HT-29 (cell line): ENCODE results near the gene CORO6. TPM values are rescaled to one million over a fixed set of nuclear protein-coding genes. Genes with fewer than 3 reads are reported as not detected.

ENCODE experiments used
- DNase-seq: peaks from one replicate; pipeline ENCODE4 v3.0.0-alpha.2; 2015; ENCODE audit warnings: low spot score
- total RNA-seq: library from RNA; depleted of rRNA; stranded (reverse); fragments of >200 nt; shearing (Covaris generic); gene quantifications from 2 replicates; pipeline ENCODE4 v1.2.3, GENCODE V29; 2014

CORO6 gene
- total RNA-seq, 1 experiment from 2014 or later = 0.25 TPM

DNA sequence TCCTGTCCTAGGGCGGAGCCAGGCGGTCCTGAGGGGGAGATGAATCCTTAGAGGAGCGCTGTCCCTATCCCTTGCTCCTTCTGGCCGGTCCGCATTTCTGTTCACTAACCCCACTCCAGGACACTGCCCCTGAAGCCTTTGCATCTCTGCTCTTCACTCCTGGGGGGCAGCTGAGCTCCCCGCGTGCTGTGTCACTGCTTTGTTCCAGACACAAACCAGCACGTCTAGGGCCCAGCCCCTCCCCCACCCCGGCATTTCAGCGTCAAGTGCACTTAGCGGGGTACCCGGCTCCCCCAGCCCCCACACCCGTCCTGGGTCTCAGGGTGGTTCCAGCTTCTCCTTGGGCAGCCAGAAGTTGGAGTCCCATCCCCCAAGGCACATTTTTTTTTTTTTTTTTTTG is 8.9 kb downstream of the CORO6 start:
- DNase-seq = no peak

- no peak for DNase-seq
These were observed 9.3 kb downstream of the CORO6 start for GRCh38 chr17:29613352-29613837.

GRCh38 chr17:29612404-29613280 is 10.1 kb downstream of the CORO6 start:
- no peak for DNase-seq

GRCh38 chr17:29612094-29612403 is 10.7 kb downstream of the CORO6 start:
- DNase-seq = no peak

GRCh38 chr17:29611351-29612093 is 11.2 kb downstream of the CORO6 start:
- DNase-seq = no peak

GRCh38 chr17:29610395-29610794 is 12.3 kb downstream of the CORO6 start:
- DNase-seq = no peak

DNA sequence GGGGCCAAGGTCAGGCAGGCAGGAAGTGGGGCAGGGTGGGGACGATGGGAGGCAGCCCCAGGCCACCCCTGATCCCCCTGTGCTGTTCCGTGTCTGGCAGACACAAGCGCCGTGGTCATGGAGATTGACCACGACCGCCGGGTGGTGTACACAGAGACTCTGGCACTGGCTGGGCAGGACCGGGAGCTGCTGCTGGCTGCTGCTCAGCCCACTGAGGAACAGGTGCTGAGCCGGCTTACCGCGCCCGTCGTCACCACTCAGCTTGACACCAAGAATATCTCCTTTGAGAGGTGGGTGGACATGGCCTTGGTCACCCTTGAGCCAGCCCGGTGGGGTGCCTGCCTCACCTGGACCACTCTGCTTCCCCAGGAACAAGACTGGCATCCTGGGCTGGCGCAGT is 13.7 kb downstream of the CORO6 start:
- DNase-seq = no peak

GRCh38 chr17:29607557-29608195 is 15.0 kb downstream of the CORO6 start:
- no peak for DNase-seq

DNA sequence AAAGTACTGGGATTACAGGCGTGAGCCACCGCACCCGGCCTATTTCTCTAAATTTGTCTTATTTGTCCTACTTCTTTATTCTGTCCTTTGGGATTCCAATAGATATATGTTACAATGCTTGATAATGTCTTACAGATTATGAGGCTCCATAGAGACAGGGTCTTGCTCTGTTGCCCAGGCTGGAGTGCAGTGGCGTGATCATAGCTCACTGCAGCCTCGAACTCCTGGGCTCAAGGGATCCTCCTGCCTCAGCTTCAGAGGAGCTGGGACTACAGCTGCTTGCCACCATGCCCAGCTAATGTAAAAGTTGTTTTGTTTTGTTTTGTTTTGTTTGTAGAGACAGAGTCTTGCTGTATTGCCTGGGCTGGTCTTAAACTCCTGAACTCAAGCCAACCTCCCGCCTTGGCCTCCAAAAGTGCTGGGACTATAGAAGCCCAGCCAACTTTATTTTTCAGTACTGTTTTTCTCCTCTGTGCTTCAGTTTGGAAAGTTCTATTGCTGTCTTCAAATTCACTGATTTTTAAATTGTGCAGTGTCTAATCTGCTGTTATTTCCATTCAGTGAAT is 19.5 kb downstream of the CORO6 start:
- DNase-seq = no peak

- no peak for DNase-seq
These were observed 25.1 kb downstream of the CORO6 start for GRCh38 chr17:29597361-29598172.

DNA sequence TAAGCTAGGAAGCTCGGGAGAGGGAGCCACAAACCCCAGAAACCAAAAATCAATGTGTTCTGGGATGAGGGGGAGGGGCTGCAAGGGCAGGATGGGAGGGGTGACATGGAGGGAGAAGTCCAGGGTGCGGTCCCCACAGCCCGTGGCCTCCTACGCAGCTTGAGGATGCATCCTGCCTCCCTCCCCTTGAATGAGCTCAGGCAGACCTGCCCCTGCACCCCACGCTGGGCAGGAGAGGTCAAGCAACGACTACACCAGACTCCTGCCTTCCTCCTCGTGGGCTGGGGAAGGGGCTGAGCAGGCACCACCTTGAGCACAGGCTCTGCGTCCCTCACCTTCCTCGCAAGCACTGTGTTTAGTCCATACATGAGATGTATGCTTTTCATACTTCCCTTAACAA is 25.9 kb downstream of the CORO6 start:
- DNase-seq = no peak

GRCh38 chr17:29595943-29596774 is 26.6 kb downstream of the CORO6 start:
- no peak for DNase-seq

DNA sequence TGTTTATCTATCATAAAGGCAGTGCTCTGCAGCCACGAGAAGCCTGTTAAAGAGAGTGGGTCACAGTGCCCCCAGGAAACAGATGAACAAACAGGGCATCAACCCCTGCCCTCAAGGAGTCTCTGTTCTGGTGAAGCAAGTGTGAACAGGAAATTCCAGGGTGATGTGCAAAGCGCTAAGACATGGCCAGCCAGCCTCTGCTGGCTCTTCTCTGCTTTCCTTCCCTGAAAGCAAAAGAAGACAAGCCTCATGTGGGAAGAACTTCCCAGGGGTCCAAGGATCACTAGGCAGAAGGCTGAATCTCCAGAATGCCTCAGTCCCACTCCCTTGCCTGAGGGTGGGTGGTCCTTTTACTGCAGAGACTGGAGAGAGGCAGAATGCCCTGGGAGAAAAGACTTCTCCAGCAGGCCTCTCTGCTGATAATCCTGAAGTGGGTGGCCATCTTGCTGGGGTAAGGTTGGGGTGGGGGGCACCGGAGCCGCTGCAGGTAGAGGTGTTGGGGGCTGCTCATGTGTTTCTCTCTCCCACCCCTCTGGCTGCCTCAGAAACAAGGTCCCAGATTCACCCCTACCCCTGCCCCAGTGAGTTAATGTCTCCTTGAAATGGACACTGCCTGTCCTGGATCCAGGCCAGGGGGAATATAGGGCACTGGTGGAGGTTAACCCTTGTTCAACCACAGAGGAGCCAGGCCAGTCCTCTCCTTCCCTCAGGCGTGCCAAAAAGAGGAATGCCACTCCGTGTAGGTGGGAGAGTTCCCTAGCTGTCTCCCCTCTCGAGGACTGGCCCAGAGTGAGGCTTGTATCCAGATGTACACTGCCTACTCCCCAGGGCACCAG is 27.4 kb downstream of the CORO6 start:
- no peak for DNase-seq

DNA sequence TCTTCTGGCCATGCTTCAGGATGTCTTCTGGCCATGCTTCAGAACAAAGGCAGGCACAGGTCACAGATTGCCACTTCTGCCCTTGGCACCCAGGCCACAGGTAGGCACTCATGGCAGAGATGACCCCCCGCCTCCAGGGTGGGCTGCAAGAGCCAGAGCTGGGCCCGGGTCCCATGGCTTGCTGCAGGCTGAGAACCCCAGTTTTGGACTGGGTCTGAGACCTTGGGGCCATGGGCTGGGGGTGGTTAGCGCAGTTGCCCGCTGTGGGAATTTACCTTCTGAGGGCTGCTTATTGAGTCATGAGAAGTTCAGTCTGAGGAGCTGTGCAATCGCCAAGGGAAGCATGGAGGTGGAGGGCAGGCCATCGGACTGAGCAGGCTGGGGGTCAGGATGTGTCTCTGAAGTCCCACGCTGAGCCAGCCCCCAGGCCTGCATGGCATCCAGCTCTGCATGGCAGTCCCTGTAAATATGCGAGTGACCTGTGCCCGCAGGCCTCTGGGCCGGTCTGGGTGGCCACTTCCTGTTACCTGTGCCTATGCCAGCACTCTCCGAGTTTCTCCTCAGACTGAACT is 28.1 kb downstream of the CORO6 start:
- DNase-seq = no peak

DNA sequence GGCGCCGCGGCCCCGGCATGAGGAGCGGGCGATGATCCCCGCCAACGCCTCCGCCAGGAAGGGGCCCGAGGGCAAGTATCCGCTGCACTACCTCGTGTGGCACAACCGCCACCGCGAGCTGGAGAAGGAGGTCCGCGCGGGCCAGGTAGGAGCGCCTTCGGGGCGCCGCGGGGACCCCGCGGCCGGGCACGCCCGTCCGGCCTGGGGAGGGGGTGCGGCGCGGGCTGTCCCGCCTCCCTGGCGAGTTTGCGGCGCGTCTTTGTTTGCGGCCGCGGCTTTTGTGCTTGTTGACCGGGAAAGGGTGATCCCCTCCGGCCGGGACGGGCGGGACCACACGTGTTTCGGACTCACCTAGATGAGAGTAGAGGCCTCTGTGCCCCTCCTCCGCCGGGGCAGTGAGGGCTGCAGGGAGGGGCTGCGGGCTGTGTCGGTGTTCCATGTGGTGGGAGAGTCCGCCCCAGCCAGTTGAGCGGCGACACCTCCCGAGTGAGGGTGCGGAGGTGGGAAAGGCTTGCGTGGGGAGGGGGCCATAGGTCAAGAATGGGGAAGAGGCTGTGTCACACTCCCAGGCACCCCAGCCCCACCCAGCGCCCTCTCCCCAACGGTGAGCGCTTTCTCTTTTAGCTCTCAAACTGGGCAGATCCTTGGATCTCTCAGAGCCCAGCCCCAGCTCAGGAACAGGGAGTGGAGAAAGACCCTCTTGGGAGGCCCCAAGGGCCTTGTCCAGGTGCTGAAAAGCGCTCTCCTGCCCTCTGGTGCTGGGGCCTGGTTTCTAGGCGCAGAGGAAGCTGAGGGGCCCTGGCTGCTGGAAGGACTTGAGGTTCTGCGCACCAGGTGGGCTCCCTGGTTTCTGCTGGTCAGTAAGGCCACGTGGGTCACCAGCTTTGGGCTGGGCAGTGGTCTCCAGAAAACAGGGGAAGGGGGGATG is 28.9 kb downstream of the CORO6 start:
- DNase-seq = peak; percentile 45

DNA sequence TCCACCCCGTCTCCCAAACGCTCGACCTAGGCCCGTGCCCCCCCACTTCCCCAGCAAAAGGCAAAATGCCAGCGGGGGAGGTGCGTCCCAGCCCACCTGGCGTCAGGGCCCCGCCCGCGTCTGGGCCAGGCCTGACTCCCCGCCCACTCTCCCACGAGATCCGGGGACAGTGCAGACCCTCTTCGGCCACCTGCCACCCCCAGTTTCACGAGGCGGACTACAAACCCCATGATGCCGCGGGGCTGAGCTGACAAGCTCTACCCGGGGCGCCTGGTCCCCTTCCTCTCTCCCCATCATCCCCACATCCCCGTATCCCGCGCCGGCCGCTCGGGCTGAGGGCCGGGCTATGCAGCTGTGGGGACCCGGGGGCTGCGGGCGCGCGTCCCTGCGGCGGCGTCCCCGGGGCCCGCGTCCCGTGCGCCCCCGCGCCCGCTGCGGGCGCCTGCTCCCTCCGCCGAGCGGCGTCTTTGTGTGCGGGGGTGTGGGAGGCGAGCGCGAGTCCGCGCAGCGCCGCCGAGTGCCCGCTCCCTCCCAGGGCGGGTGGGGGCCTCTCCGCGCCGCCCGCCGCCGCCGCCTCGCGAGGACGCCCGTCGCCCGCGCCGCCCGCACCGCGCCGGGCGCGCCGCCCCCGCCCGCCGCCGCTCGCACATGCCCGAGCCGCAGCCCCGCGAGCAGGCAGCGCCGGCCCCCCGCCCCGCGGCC is 29.7 kb downstream of the CORO6 start, which contains the start of gene ANKRD13B:
TSS of gene ANKRD13B (plus strand) at position 283 of the 702 bp plus-strand sequence. CDS start 490 bp downstream, outside the sequence.
- peak; percentile 13 for DNase-seq
